HG03521 (cell line): ENCODE measurements around the gene AMZ1.
"Not testable (repeated sequence)": the region's sequence is repeated elsewhere in the genome, so short reads cannot be mapped to it uniquely, and the experiment has no call there.

Source experiments
- ATAC-seq: cut with Tn5 transposase; IDR thresholded peaks from one replicate; pipeline ENCODE4 v1.9.1; 2021; ENCODE audit warnings: mild to moderate bottlenecking, moderate library complexity; ENCODE audit not compliant: unreplicated experiment

Gene AMZ1

GRCh38 chr7:2737771-2738540 is 50.0 kb downstream of the AMZ1 start:
- ATAC-seq: no peak

GRCh38 chr7:2738766-2739549 is 51.0 kb downstream of the AMZ1 start:
- ATAC-seq: no peak

GRCh38 chr7:2743523-2744185 is 55.7 kb downstream of the AMZ1 start:
- not testable (repeated sequence) for ATAC-seq

GRCh38 chr7:2748684-2749083 is 60.7 kb downstream of the AMZ1 start:
- ATAC-seq: not testable (repeated sequence)

DNA sequence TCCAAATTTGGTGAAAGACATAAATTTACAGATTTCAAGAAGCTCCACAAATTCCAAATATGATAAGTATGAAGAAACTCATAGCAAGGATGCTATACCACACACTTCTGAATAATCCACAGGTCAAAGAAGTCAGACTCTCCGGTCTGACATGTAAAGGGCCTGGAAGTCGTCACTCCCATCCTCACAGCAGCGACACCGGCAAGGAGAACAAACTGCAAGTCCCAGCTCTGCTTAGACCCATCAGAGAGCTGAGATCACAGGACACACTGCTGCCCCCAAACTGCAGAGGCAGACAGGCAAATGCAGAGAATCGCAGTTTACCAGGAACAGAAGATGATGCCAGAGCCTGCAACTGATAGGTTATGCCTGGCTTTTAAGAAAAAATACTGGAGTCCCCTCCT is 62.0 kb downstream of the AMZ1 start:
- ATAC-seq: no peak

- no peak for ATAC-seq
Measured at GRCh38 chr7:2751086-2751485, 63.1 kb downstream of the AMZ1 start.

- ATAC-seq: no peak
Measured at GRCh38 chr7:2753148-2753547, 65.1 kb downstream of the AMZ1 start.

DNA sequence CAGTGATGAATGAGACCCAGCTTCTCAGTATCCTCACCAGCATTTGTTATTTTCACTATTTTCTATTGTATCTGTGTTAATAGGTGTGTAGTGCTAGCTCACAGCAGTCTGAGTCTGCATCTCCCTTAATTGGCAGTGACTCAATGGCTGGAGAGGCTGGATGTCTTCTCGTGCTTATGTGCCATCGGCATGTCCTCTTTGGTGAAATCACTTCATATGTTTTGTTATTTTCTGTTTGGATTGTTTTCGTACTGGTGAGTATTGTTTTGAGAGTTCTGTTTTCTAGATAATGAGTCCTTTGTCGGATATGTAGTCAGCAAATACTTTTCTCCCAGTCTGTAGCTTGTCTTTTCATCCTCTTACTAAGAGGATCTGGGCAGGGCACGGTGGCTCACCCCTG is 66.1 kb downstream of the AMZ1 start:
- no peak for ATAC-seq

- ATAC-seq: no peak
Measured at GRCh38 chr7:2754912-2755311, 66.9 kb downstream of the AMZ1 start.

DNA sequence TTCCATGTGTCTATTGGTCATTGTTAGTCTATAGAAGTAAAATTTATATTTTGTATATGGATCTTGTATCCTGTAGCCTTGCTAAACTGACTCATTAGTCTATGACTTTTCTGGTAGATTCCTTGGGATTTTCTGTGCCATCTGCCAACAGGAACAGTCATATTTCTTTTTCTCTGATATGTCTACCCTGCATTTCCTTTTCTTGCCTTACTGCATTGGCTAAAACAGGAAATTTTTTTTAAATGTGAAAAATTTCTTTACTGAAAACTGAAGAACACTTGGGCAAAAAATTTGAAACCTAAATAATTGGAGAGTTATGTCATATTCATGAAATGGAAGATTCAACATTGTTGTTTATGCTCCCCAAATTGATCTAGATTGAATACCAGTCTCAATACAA is 67.5 kb downstream of the AMZ1 start:
- no peak for ATAC-seq

- no peak for ATAC-seq
Measured at GRCh38 chr7:2757361-2757903, 69.4 kb downstream of the AMZ1 start.

GRCh38 chr7:2757904-2758672 is 70.1 kb downstream of the AMZ1 start:
- peak; percentile 67 for ATAC-seq

GRCh38 chr7:2758673-2759616 is 70.9 kb downstream of the AMZ1 start:
- no peak for ATAC-seq

DNA sequence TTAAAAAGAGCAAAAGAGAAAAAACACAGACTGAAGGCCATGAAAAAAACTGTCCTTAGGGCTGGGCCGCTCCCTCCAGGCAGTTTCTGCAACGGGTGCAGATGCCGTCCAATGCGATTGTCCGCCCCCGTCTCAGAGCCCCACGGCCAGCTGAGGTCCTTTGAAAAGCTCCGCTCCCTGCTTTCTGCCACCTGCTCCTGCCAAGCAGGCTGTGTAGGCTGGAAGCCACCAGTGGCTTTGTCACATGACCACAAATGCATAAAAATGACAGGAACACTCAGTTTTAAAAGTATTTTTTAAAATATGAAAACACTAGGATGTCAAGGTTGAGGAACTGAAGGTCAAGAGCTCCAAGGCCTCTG is 71.7 kb downstream of the AMZ1 start:
- no peak for ATAC-seq

DNA sequence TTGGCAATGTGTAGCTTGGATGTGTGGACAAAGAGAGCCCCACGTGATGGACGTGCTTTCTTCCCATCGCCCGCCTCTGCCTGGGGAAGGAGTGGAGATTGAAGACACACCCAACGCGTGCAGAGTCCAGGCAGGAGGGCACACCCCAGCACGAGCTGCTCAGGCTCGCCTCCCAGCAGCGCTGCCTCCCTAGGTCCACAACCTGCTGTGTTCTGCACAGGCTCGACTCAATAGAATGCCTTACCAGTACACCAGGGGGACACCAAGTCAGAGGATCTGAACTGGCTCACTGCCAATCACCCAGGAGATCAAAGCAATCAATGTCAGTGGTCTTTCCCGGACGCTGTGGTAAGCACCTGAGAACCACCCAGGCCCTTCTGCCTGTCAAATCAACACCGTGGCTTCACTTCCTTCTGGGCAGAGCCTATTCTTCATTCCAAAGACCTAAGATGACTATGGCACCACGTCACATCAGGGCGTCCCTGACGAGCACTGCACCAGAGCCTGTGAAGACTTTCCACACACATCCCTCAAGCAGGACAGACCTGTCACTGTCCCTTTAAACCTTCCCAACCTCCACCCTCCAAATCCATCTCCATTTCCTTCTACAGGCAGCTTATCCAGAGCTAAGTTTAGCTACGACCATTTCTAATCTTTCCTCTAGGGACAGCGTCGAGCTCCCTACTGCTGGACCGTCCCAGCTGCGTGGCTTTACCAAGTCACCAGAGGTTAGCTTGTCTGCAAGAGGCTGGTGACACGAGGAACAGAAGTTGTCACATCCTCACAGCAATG is 72.3 kb downstream of the AMZ1 start:
- no peak for ATAC-seq

DNA sequence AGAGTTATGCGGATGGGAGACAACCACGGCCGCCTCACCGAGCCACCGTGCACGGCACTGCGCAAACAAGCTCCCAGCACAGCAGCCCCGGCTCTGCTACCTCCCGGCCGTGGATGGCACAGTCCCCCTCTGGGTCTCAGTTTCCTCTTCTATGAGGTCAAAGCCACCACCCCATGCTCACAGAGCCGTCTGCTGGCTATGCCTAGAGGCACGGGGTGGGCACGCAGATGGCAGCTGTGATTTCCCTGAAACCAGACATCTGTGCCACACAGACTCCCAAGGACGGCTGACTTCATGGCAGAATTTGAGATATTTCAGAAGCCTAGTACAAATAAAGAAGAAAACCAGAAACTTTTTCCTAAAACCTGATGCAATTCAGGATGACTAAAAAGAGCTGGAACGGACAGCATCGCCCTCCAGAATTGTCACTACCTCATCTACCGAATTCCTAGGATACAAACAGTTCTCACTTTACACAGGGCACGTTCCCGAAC is 73.2 kb downstream of the AMZ1 start:
- ATAC-seq: no peak

DNA sequence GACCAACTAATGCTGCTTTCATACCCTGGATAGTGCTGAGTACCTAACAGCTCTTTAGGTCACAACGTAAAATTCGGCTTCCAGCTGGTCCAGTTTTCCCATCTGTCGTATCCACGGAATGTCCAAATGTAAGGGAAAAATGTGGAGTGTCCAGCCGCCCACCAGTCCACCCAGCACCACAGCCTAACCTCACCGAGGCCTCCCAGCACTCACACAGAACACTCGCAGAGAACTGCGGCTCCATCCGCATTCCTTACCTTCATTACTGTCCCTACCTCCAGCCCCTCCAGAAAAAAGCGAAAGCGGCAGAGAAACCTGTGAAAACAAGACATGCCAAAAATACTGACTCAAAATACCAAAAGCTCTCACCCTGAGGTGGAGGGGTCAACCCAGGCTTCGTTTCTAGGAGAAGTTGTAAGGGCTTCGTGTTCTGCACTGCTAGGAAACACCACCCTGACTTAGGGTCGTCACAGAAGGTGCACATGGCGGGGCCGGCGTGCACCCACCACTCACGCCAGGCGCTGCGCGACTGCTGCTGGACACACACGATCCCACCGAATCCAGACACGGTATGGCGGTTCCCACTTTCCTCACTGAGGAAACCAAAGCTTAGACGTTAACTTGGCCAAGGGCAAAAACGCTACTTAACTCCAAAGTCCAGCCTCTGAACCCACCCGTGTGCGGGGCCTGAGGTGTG is 73.9 kb downstream of the AMZ1 start:
- ATAC-seq: no peak

DNA sequence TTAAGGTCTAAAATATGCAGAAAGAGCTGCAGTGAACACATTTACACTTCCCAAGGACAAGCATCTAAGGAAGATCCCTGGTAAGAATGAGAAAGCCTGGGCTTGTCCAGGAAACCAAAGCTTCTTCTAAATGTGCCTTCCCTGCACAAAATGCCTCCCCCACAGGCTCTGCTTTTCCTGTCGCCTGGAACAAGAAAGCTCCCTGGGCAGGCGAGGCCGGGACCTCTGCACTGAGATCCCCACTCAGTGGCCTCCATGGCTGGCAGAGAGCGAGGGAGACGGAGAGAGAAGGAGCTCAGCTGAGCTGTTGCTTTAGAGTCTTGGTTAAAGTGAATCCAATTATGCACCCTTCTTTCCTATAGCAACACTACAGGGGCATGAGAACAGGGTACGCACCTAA is 75.6 kb downstream of the AMZ1 start:
- no peak for ATAC-seq
